ENCODE measurements around the gene COL20A1. TPM values are rescaled to one million over a fixed set of nuclear protein-coding genes. Genes with fewer than 3 reads are reported as not detected.

COL20A1 gene
- total RNA-seq, 1 donor from 2014 or later, result not detected

GRCh38 chr20:63268671-63269439 is 24.1 kb upstream of the COL20A1 start:
- intact Hi-C loops (cut with DNase I), result no loop called here
- TF ChIP-seq, protein P1, sequence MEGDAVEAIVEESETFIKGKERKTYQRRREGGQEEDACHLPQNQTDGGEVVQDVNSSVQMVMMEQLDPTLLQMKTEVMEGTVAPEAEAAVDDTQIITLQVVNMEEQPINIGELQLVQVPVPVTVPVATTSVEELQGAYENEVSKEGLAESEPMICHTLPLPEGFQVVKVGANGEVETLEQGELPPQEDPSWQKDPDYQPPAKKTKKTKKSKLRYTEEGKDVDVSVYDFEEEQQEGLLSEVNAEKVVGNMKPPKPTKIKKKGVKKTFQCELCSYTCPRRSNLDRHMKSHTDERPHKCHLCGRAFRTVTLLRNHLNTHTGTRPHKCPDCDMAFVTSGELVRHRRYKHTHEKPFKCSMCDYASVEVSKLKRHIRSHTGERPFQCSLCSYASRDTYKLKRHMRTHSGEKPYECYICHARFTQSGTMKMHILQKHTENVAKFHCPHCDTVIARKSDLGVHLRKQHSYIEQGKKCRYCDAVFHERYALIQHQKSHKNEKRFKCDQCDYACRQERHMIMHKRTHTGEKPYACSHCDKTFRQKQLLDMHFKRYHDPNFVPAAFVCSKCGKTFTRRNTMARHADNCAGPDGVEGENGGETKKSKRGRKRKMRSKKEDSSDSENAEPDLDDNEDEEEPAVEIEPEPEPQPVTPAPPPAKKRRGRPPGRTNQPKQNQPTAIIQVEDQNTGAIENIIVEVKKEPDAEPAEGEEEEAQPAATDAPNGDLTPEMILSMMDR (IDR thresholded peaks at IDR 0.05), result no peak
- no peaks in the 10 kb centered on the region for H3K9me3 ChIP-seq
- H3K36me3 ChIP-seq, result no peaks in the 10 kb centered on the region
- ATAC-seq (no peak), DNase-seq (no peak)
- no peak overlapping the region for H3K27ac ChIP-seq
- H3K4me3 ChIP-seq, result no peak overlapping the region
- H3K27me3 ChIP-seq, result peaks cover 21% of the 10 kb centered on the region
- peaks cover 3% of the 10 kb centered on the region for H3K4me1 ChIP-seq

GRCh38 chr20:63269724-63270123 is 23.3 kb upstream of the COL20A1 start:
- intact Hi-C loops (cut with DNase I), result no loop called here
- ATAC-seq, result no peak
- no peak overlapping the region for H3K4me3 ChIP-seq
- TF ChIP-seq, protein P1 (IDR thresholded peaks at IDR 0.05), result no peak
- H3K27me3 ChIP-seq, result peaks cover 13% of the 10 kb centered on the region
- no peak overlapping the region for H3K27ac ChIP-seq
- H3K4me1 ChIP-seq, result peaks cover 12% of the 10 kb centered on the region
- no peaks in the 10 kb centered on the region for H3K36me3 ChIP-seq
- no peaks in the 10 kb centered on the region for H3K9me3 ChIP-seq
- no peak for DNase-seq

DNA sequence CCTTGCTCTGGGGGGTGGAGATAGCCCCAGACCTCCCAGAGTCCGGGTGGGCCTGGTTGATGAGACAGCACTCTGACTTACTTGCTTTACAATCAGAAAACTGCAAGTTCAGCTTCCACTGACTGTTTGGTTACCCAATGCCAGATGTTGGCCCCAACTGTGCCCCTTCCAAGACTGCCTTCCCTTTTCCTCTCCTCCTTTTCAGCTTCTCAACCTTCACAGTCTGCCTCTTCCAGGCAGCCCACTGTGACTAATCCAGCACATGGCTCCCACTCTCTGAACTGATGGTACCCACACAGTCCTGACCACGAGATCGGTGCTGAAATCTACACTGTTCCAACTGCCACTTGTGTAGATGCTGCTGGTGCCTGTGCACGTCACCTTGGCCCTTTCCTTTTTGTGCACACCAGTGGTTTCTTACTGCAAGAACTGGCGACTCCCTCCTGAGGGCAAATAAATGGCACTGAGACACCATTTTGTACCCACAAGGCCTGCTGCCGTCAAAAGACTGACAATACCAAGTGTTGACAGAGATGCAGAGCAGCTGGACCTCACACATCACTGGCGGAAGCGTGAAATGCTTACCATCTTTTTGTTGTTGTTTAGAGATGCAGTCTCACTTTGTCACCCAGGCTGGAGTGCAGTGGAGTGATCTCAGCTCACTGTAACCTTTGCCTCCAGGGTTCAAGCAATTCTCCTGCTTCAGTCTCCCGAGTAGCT is 22.2 kb upstream of the COL20A1 start:
- intact Hi-C loops (cut with DNase I), result no loop called here
- Histone ChIP-seq H3K4me1 (peaks cover 18% of the 10 kb centered on the region), H3K27ac (no peak overlapping the region), H3K27me3 (peaks cover 7% of the 10 kb centered on the region), H3K36me3 (no peaks in the 10 kb centered on the region), H3K9me3 (no peaks in the 10 kb centered on the region), H3K4me3 (no peak overlapping the region)
- no peak for ATAC-seq
- DNase-seq, result no peak
- TF ChIP-seq, protein P1 (IDR thresholded peaks at IDR 0.05), result no peak

- DNase-seq (peak; percentile 96), ATAC-seq (peak; percentile 97)
- H3K4me3 ChIP-seq, result peak within 1 kb of the TSS; percentile 90
- intact Hi-C loops (cut with DNase I), result no loop called here
- peak within 1 kb of the TSS; percentile 66 for H3K27ac ChIP-seq
- TF ChIP-seq, protein P1 (IDR thresholded peaks at IDR 0.05), result no peak
- peaks cover 5% of the 10 kb centered on the region for H3K27me3 ChIP-seq
- H3K36me3 ChIP-seq, result peaks cover 16% of the 10 kb centered on the region
- no peaks in the 10 kb centered on the region for H3K9me3 ChIP-seq
- H3K4me1 ChIP-seq, result peaks cover 18% of the 10 kb centered on the region
These were observed 20.6 kb upstream of the COL20A1 start, which contains the start of gene ARFGAP1 for GRCh38 chr20:63272105-63273058. ARFGAP1 (plus strand) TSS chr20:63272813; CDS start chr20:63275581, 2,768 bp downstream.

- intact Hi-C loops (cut with DNase I), result no loop called here
- no peak for ATAC-seq
- TF ChIP-seq, protein P1 (IDR thresholded peaks at IDR 0.05), result no peak
These were observed 19.9 kb upstream of the COL20A1 start for GRCh38 chr20:63273059-63273579.

More at GRCh38 chr20:63273059-63273579, 19.9 kb upstream of the COL20A1 start:
- no peaks in the 10 kb centered on the region for H3K27me3 ChIP-seq
- no peaks in the 10 kb centered on the region for H3K9me3 ChIP-seq
- peaks cover 18% of the 10 kb centered on the region for H3K4me1 ChIP-seq
- peak overlapping the region; percentile 90 for H3K4me3 ChIP-seq
- H3K27ac ChIP-seq, result peak overlapping the region; percentile 66
- DNase-seq, result no peak
- peaks cover 23% of the 10 kb centered on the region for H3K36me3 ChIP-seq
